GM12801 (cell line): ENCODE measurements around the gene TRIM26.

Experiments used
- CTCF ChIP-seq: IDR thresholded peaks from one replicate; pipeline ENCODE4 v1.5.1; 2011; ENCODE audit warnings: control low read depth; ENCODE audit not compliant: insufficient read length; ENCODE audit errors: extremely low read depth

TRIM26 gene

GRCh38 chr6:30212865-30213666 lies at the start of gene TRIM26:
Gene TRIM26 (minus strand): TSS chr6:30213406. CDS start chr6:30199103, 14,303 bp downstream.
- TF ChIP-seq CTCF: no peak

GRCh38 chr6:30260036-30260504 lies 46.9 kb upstream of the TRIM26 start:
- TF ChIP-seq CTCF: no peak

GRCh38 chr6:30259140-30260035 lies 46.2 kb upstream of the TRIM26 start:
- TF ChIP-seq CTCF: no peak

- TF ChIP-seq CTCF: no peak
Measured at GRCh38 chr6:30258204-30258603, 45.0 kb upstream of the TRIM26 start.

GRCh38 chr6:30244560-30244959 lies 31.4 kb upstream of the TRIM26 start:
- TF ChIP-seq CTCF: no peak

GRCh38 chr6:30238178-30238795 lies 25.1 kb upstream of the TRIM26 start:
- no peak for TF ChIP-seq CTCF

- no peak for TF ChIP-seq CTCF
Measured at GRCh38 chr6:30234356-30234755, 21.1 kb upstream of the TRIM26 start.
